GM23338 (cell line): ENCODE results near the gene NUP214. TPM values are rescaled to one million over a fixed set of nuclear protein-coding genes. Genes with fewer than 3 reads are reported as not detected.

Experiments
- ATAC-seq: fragments of 200-7000 bp; cut with Tn5 transposase; 3 replicates; pipeline ENCODE4 v1.9.1; 2020
- DNase-seq: peaks from one replicate; pipeline ENCODE4 v3.0.0-alpha.2; 2015; ENCODE audit warnings: low spot score
- H2AFZ ChIP-seq: fragments of 200-600 bp; sonication (generic); 2 replicates; pipeline ENCODE4 v1.8.0; 2016; ENCODE audit warnings: antibody characterized with exemption, mild to moderate bottlenecking, moderate library complexity
- H3F3A ChIP-seq: fragments of 200-600 bp; sonication (generic); replicated peaks from 2 replicates; pipeline ENCODE4 v1.8.0; 2017; ENCODE audit warnings: antibody characterized with exemption, mixed run types, low read depth
- H3K27ac ChIP-seq: fragments of 200-600 bp; sonication (generic); 2 replicates; pipeline ENCODE4 v1.6.1; 2016; ENCODE audit warnings: low read depth
- H3K27me3 ChIP-seq: fragments of 200-600 bp; sonication (generic); 2 replicates; pipeline ENCODE4 v1.8.0; 2016; ENCODE audit warnings: mild to moderate bottlenecking, mixed run types, moderate library complexity; ENCODE audit not compliant: insufficient read depth
- H3K36me3 ChIP-seq: fragments of 200-600 bp; sonication (generic); 2 replicates; pipeline ENCODE4 v1.8.0; 2016; ENCODE audit warnings: mild to moderate bottlenecking; ENCODE audit not compliant: insufficient read depth
- H3K4me1 ChIP-seq: fragments of 200-600 bp; sonication (generic); 2 replicates; pipeline ENCODE4 v1.8.0; 2016; ENCODE audit warnings: mild to moderate bottlenecking, moderate library complexity; ENCODE audit not compliant: insufficient read depth
- H3K4me2 ChIP-seq: fragments of 200-600 bp; sonication (generic); 2 replicates; pipeline ENCODE4 v1.7.1; 2017; ENCODE audit warnings: mixed run types
- H3K4me3 ChIP-seq: fragments of 200-600 bp; sonication (generic); 2 replicates; pipeline ENCODE4 v1.6.1; 2016; ENCODE audit warnings: mixed run types
- H3K79me2 ChIP-seq: fragments of 200-600 bp; sonication (generic); replicated peaks from 2 replicates; pipeline ENCODE4 v1.8.0; 2017; ENCODE audit warnings: mild to moderate bottlenecking; ENCODE audit not compliant: insufficient read depth
- H3K9me2 ChIP-seq: fragments of 200-600 bp; sonication (generic); 2 replicates; pipeline ENCODE4 v1.8.0; 2017; ENCODE audit not compliant: insufficient read depth
- H4K20me1 ChIP-seq: fragments of 200-600 bp; sonication (generic); replicated peaks from 2 replicates; pipeline ENCODE4 v1.8.0; 2017; ENCODE audit warnings: mild to moderate bottlenecking; ENCODE audit not compliant: insufficient read depth
- H3K27ac Mint-ChIP-seq: 2 replicates; pipeline ENCODE4 v1.8.0; 2020; ENCODE audit warnings: inconsistent platforms, mild to moderate bottlenecking, moderate library complexity, mixed read lengths
- H3K27me3 Mint-ChIP-seq: 3 replicates; pipeline ENCODE4 v1.8.0; 2022; ENCODE audit warnings: low read depth, mild to moderate bottlenecking, moderate library complexity, mixed read lengths, inconsistent platforms; ENCODE audit not compliant: insufficient read depth, poor library complexity
- H3K36me3 Mint-ChIP-seq: 3 replicates; pipeline ENCODE4 v1.8.0; 2021; ENCODE audit warnings: low read depth, mild to moderate bottlenecking, inconsistent platforms, moderate library complexity, mixed read lengths
- H3K4me1 Mint-ChIP-seq: 3 replicates; pipeline ENCODE4 v1.8.0; 2020; ENCODE audit warnings: mild to moderate bottlenecking, inconsistent platforms, mixed read lengths
- H3K4me3 Mint-ChIP-seq: 3 replicates; pipeline ENCODE4 v1.8.0; 2021; ENCODE audit warnings: moderate library complexity, mild to moderate bottlenecking, inconsistent platforms, mixed read lengths
- H3K9me3 Mint-ChIP-seq: 3 replicates; pipeline ENCODE4 v1.8.0; 2020; ENCODE audit warnings: moderate library complexity, mild to moderate bottlenecking, inconsistent platforms, mixed read lengths
- CTCF ChIP-seq, 2 experiments: fragments of 200-600 bp in 1 of 2; sonication (generic) in 1 of 2; conservative IDR thresholded peaks; 2 replicates each; pipeline versions ENCODE4 v1.5.1 to v1.6.1; 2016 to 2017; ENCODE audit warnings: antibody characterized with exemption in 2 of 2, low read depth in 2 of 2, mild to moderate bottlenecking in 2 of 2, moderate library complexity in 1 of 2
- EZH2 ChIP-seq: fragments of 200-600 bp; sonication (generic); IDR thresholded peaks from one replicate; pipeline ENCODE4 v1.8.0; 2017; ENCODE audit warnings: antibody characterized with exemption, mild to moderate bottlenecking, low read depth; ENCODE audit not compliant: unreplicated experiment
- EZH2phosphoT487 ChIP-seq: fragments of 200-600 bp; sonication (generic); IDR thresholded peaks from one replicate; pipeline ENCODE4 v1.8.1; 2018; ENCODE audit warnings: antibody characterized with exemption; ENCODE audit not compliant: unreplicated experiment
- JUNB ChIP-seq: IDR thresholded peaks from one replicate; pipeline ENCODE4 v1.6.1; 2016; ENCODE audit warnings: antibody characterized with exemption; ENCODE audit not compliant: unreplicated experiment
- REST ChIP-seq: IDR thresholded peaks from one replicate; pipeline ENCODE4 v1.6.1; 2018; ENCODE audit warnings: antibody characterized with exemption; ENCODE audit not compliant: unreplicated experiment
- ZNF114 ChIP-seq: fragments of 250-450 bp; sonication (Bioruptor Pico); IDR thresholded peaks from 2 replicates; pipeline ENCODE4 v1.5.0; 2020; ENCODE audit warnings: mild to moderate bottlenecking, moderate library complexity
- polyA plus RNA-seq: library from polyadenylated mRNA; unstranded; fragments of >200 nt; fragmentation: Nextera tagmentation; extraction: Ambion mirVana; gene quantifications from 2 replicates; pipeline ENCODE4 v1.2.1, GENCODE V29; 2016
- total RNA-seq: library from RNA; depleted of rRNA; stranded (reverse); fragments of >200 nt; shearing (Covaris generic); gene quantifications from 2 replicates; pipeline ENCODE4 v1.2.3, GENCODE V29; 2014

NUP214 gene
- total and polyA plus RNA-seq, 2 experiments from 2014 or later, result 36.0 to 57.0 TPM

- peak overlapping the region; percentile 76; the same call in 1 of the 2 replicates for H3K27ac ChIP-seq
- no peaks in the 10 kb centered on the region for H3K9me2 ChIP-seq
- H3K4me1 ChIP-seq, result peaks cover 7% of the 10 kb centered on the region
- H3K9me3 Mint-ChIP-seq, result no peaks in the 10 kb centered on the region
- H3K36me3 Mint-ChIP-seq, result peaks cover 47% of the 10 kb centered on the region
- no peak for DNase-seq
- peak overlapping the region; percentile 88; the same call in 1 of the 2 replicates for H2AFZ ChIP-seq
- peak overlapping the region; percentile 98 for H3K4me2 ChIP-seq
- peaks cover 11% of the 10 kb centered on the region for H3K27me3 Mint-ChIP-seq
- peak overlapping the region; percentile 98 for H3K4me3 ChIP-seq
- TF ChIP-seq EZH2phosphoT487, result no peak
- TF ChIP-seq ZNF114 (CRISPR knock-in tag), result no peak
- peaks cover 8% of the 10 kb centered on the region; the same call in 1 of the 3 replicates for H3K4me1 Mint-ChIP-seq
- H3K27ac Mint-ChIP-seq, result peak overlapping the region; percentile 98
- H4K20me1 ChIP-seq, result peaks cover 13% of the 10 kb centered on the region; the same call in 1 of the 2 replicates
- no peak for ATAC-seq
- H3K79me2 ChIP-seq, result peaks cover 26% of the 10 kb centered on the region
- peak overlapping the region; percentile 98 for H3K4me3 Mint-ChIP-seq
- H3K36me3 ChIP-seq, result peaks cover 36% of the 10 kb centered on the region
- no peaks in the 10 kb centered on the region for H3K27me3 ChIP-seq
- peaks cover 23% of the 10 kb centered on the region; the same call in 1 of the 2 replicates for H3F3A ChIP-seq
Observed at GRCh38 chr9:131126059-131126426, 657 bp downstream of the NUP214 start.

- Mint-ChIP-seq H3K4me1 (peaks cover 8% of the 10 kb centered on the region; the same call in 1 of the 3 replicates), H3K4me3 (no peak overlapping the region), H3K27ac (no peak overlapping the region), H3K27me3 (peaks cover 11% of the 10 kb centered on the region), H3K9me3 (no peaks in the 10 kb centered on the region), H3K36me3 (peaks cover 59% of the 10 kb centered on the region)
- Histone ChIP-seq H3K4me3 (no peak overlapping the region), H3K79me2 (peaks cover 29% of the 10 kb centered on the region), H3K4me2 (no peak overlapping the region), H3K27me3 (no peaks in the 10 kb centered on the region), H3K4me1 (peaks cover 7% of the 10 kb centered on the region), H3K9me2 (no peaks in the 10 kb centered on the region), H3K27ac (no peak overlapping the region), H3F3A (peaks cover 23% of the 10 kb centered on the region; the same call in 1 of the 2 replicates), H2AFZ (no peak overlapping the region), H3K36me3 (peaks cover 57% of the 10 kb centered on the region), H4K20me1 (peaks cover 13% of the 10 kb centered on the region; the same call in 1 of the 2 replicates)
- DNase-seq (no peak), ATAC-seq (no peak)
- TF ChIP-seq EZH2 (no peak), REST (no peak), CTCF (conservative IDR thresholded peaks at IDR 0.05; ENCODE audit: low read depth in 2 of 2) (no peak), JUNB (no peak)
Observed at GRCh38 chr9:131129183-131129582, 3.8 kb downstream of the NUP214 start.
